DOHH2 (cell line): ENCODE data around the gene ZNF182.

Experiments used
- CTCF ChIP-seq: fragments of 200-600 bp; sonication (generic); IDR thresholded peaks from one replicate; pipeline ENCODE4 v1.5.1; 2014; ENCODE audit warnings: antibody characterized with exemption, mild to moderate bottlenecking, low read depth, low read length; ENCODE audit not compliant: poor library complexity, severe bottlenecking
- EZH2phosphoT487 ChIP-seq: fragments of 200-600 bp; sonication (generic); IDR thresholded peaks from 2 replicates; pipeline ENCODE4 v1.6.1; 2017; ENCODE audit warnings: borderline replicate concordance, mild to moderate bottlenecking, antibody characterized with exemption, low read length, moderate library complexity, mixed read lengths

DNA sequence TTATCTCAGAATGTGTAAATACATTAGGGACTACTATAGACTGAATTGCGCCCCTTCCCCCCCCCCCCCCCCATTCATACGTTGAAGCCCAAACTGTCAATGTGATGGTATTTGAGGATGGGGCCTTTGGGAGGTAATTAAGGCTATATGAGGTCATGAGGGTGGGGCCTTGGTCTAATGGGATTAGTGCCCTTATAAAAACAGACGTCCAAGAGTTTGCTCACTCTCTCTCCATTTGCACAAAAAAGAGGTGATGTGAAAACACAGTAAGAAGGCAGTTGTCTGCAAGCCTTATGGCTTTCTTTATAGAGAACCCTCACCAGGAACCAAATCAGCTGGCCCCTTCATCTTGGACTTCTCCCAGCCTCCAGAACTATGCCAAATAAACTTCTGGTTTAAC is 18.3 kb upstream of the ZNF182 start:
- TF ChIP-seq CTCF, result no peak
- TF ChIP-seq EZH2phosphoT487, result no peak
